GM19395 (cell line): Measurements from ENCODE around the gene UBTFL1.
"Not testable (repeated sequence)": the region's sequence is repeated elsewhere in the genome, so short reads cannot be mapped to it uniquely, and the experiment has no call there.

Source experiments
- ATAC-seq: cut with Tn5 transposase; IDR thresholded peaks from one replicate; pipeline ENCODE4 v1.9.1; 2021; ENCODE audit warnings: mild to moderate bottlenecking, moderate library complexity; ENCODE audit not compliant: unreplicated experiment

Gene UBTFL1

GRCh38 chr11:90085650-90086049 is at the start of gene UBTFL1:
TSS of gene UBTFL1 (plus strand) at chr11:90085950. CDS start at chr11:90085950, 0 bp downstream.
- ATAC-seq = not testable (repeated sequence)

- ATAC-seq = not testable (repeated sequence)
Measured at GRCh38 chr11:90051591-90052209, 34.0 kb upstream of the UBTFL1 start.

GRCh38 chr11:90052311-90052710 is 33.4 kb upstream of the UBTFL1 start:
- ATAC-seq = not testable (repeated sequence)

GRCh38 chr11:90053545-90053944 is 32.2 kb upstream of the UBTFL1 start:
- ATAC-seq = not testable (repeated sequence)

GRCh38 chr11:90088731-90089130 is 3.0 kb downstream of the UBTFL1 start:
- ATAC-seq = not testable (repeated sequence)

GRCh38 chr11:90095230-90095924 is 9.6 kb downstream of the UBTFL1 start:
- ATAC-seq = not testable (repeated sequence)

- not testable (repeated sequence) for ATAC-seq
Measured at GRCh38 chr11:90098261-90098660, 12.5 kb downstream of the UBTFL1 start.

GRCh38 chr11:90100431-90100830 is 14.7 kb downstream of the UBTFL1 start:
- ATAC-seq = no peak

GRCh38 chr11:90113541-90113940 is 27.8 kb downstream of the UBTFL1 start:
- no peak for ATAC-seq

- no peak for ATAC-seq
Measured at GRCh38 chr11:90120191-90120590, 34.4 kb downstream of the UBTFL1 start.

GRCh38 chr11:90124371-90124770 is 38.6 kb downstream of the UBTFL1 start:
- ATAC-seq = no peak

GRCh38 chr11:90124946-90125345 is 39.2 kb downstream of the UBTFL1 start:
- ATAC-seq = no peak

GRCh38 chr11:90133560-90134477 is 48.1 kb downstream of the UBTFL1 start:
- no peak for ATAC-seq

- ATAC-seq = peak; percentile 68
Measured at GRCh38 chr11:90134478-90135003, 48.8 kb downstream of the UBTFL1 start, which contains the start of gene NAALAD2. TSS of gene NAALAD2 (plus strand) at chr11:90134663. CDS start at chr11:90134759, 96 bp downstream.

- no peak for ATAC-seq
Measured at GRCh38 chr11:90135016-90135415, 49.3 kb downstream of the UBTFL1 start.
